K562 (cell line): ENCODE data around the gene RPL35. TPM values are rescaled to one million over a fixed set of nuclear protein-coding genes. Genes with fewer than 3 reads are reported as not detected.

Experiments used
- ATAC-seq: fragments of 200-7000 bp; cut with Tn5 transposase; 3 replicates; pipeline ENCODE4 v1.9.1; 2020; ENCODE audit warnings: moderate library complexity
- BruUV-seq: library from RNA; stranded (reverse); fragments of 400-500 nt; replicated peaks from 2 replicates; lab custom pipeline; 2021; lab: Mats Ljungman, UMichigan
- CTCF ChIA-PET: fragments of 300-600 bp; formaldehyde crosslinking; extraction: SDS; loops from one replicate; lab custom pipeline; 2021; ENCODE audit warnings: low intra/inter-chr PET ratio; lab: Yijun Ruan, JAX
- POLR2A ChIA-PET: fragments of 300-600, 350-650 bp; sonication (Branson Sonifier 250); formaldehyde crosslinking; extraction: SDS; loops from one replicate; lab custom pipeline; 2021; ENCODE audit warnings: antibody characterized with exemption, inconsistent platforms; lab: Yijun Ruan, JAX
- DNase-seq, 4 experiments: peaks; one replicate each; pipeline versions ENCODE4 v3.0.0 to v3.0.0-alpha.2; 2011 to 2018; ENCODE audit warnings: low spot score in 3 of 4, mixed read lengths in 3 of 4; ENCODE audit errors: extremely low read depth in 1 of 4
- FAIRE-seq: peaks from 2 replicates; lab custom pipeline; 2011; peaks lifted over from hg19 to GRCh38; lab: Jason Lieb, UNC
- H2AFZ ChIP-seq: 2 replicates; pipeline ENCODE4 v1.6.0; 2011; ENCODE audit warnings: low read depth, low read length, control low read depth, inconsistent platforms
- H3K27ac ChIP-seq: fragments of 200-600 bp; 3 replicates; pipeline ENCODE4 v1.8.0; 2011; ENCODE audit warnings: low read depth, mild to moderate bottlenecking, control low read depth, inconsistent platforms, low read length, moderate library complexity, mixed read lengths; ENCODE audit errors: extremely low read depth
- H3K27me3 ChIP-seq, 2 experiments: fragments of 300-600 bp in 1 of 2; 2 replicates in 1 of 2; 3 replicates in 1 of 2; pipeline versions ENCODE4 v1.6.0 to v1.8.0; 2011; ENCODE audit warnings: inconsistent platforms in 2 of 2, low read length in 2 of 2, mild to moderate bottlenecking in 1 of 2, mixed read lengths in 1 of 2, moderate library complexity in 1 of 2; ENCODE audit not compliant: control insufficient read depth in 2 of 2, insufficient read depth in 2 of 2
- H3K36me3 ChIP-seq: fragments of 300-600 bp; 3 replicates; pipeline ENCODE4 v1.8.0; 2011; ENCODE audit warnings: mild to moderate bottlenecking, low read length, inconsistent platforms; ENCODE audit not compliant: control insufficient read depth, insufficient read depth
- H3K4me1 ChIP-seq, 2 experiments: fragments of 200-600 bp in 1 of 2; replicated peaks in 1 of 2; 2 replicates in 1 of 2; 3 replicates in 1 of 2; pipeline versions ENCODE4 v1.5.1 to v1.8.0; 2011; ENCODE audit warnings: inconsistent platforms in 2 of 2, low read length in 2 of 2, mild to moderate bottlenecking in 1 of 2, mixed read lengths in 1 of 2, moderate library complexity in 1 of 2; ENCODE audit not compliant: control insufficient read depth in 2 of 2, insufficient read depth in 2 of 2
- H3K4me2 ChIP-seq: 2 replicates; pipeline ENCODE4 v1.6.1; 2011; ENCODE audit warnings: low read length, control low read depth, inconsistent platforms, mixed read lengths; ENCODE audit not compliant: insufficient read depth
- H3K4me3 ChIP-seq: fragments of 200-600 bp; sonication (generic), shearing (Covaris generic); 2 replicates; pipeline ENCODE4 v1.5.1; 2016; ENCODE audit warnings: control low read depth, inconsistent platforms
- H3K79me2 ChIP-seq: fragments of 200-600 bp; 3 replicates; pipeline ENCODE4 v1.8.0; 2011; ENCODE audit warnings: low read length, inconsistent platforms; ENCODE audit not compliant: control insufficient read depth, insufficient read depth
- H3K9ac ChIP-seq, 2 experiments: 2 replicates each; pipeline versions ENCODE4 v1.6.0 to v1.6.1; 2011; ENCODE audit warnings: low read depth in 2 of 2, low read length in 2 of 2, control low read depth in 1 of 2, inconsistent platforms in 1 of 2, mild to moderate bottlenecking in 1 of 2, mixed read lengths in 1 of 2; ENCODE audit not compliant: insufficient read depth in 1 of 2
- H3K9me1 ChIP-seq: one replicate; pipeline ENCODE4 v1.6.0; 2011; ENCODE audit warnings: inconsistent platforms, mild to moderate bottlenecking, low read length, moderate library complexity; ENCODE audit not compliant: control insufficient read depth, insufficient read depth
- H3K9me3 ChIP-seq: replicated peaks from 2 replicates; pipeline ENCODE4 v1.5.1; 2011; ENCODE audit warnings: low read depth, low read length, inconsistent platforms; ENCODE audit not compliant: control insufficient read depth, insufficient read depth
- H4K20me1 ChIP-seq: replicated peaks from 2 replicates; pipeline ENCODE4 v1.6.1; 2011; ENCODE audit warnings: low read length, inconsistent platforms, mixed read lengths; ENCODE audit not compliant: control insufficient read depth, insufficient read depth
- ARID1B ChIP-seq: fragments of 450-650 bp; IDR thresholded peaks from 2 replicates; pipeline ENCODE4 v1.6.1; 2016; ENCODE audit warnings: antibody characterized with exemption, mild to moderate bottlenecking, inconsistent platforms
- ATF1 ChIP-seq, 2 experiments: fragments of 450-650 bp in 1 of 2; IDR thresholded peaks; 2 replicates each; pipeline ENCODE4 v1.6.1; 2016; ENCODE audit warnings: missing compliant biosample characterization in 1 of 2, missing genetic modification characterization in 1 of 2
- BCOR ChIP-seq: fragments of 450-650 bp; IDR thresholded peaks from 2 replicates; pipeline ENCODE4 v1.6.1; 2016
- BHLHE40 ChIP-seq: IDR thresholded peaks from 2 replicates; pipeline ENCODE4 v1.6.1; 2011; ENCODE audit warnings: low read length, improper control_type of control experiment
- CBFA2T2 ChIP-seq: fragments of 450-650 bp; conservative IDR thresholded peaks from 2 replicates; pipeline ENCODE4 v1.6.1; 2017; ENCODE audit warnings: mild to moderate bottlenecking
- CBFA2T3 ChIP-seq: fragments of 450-650 bp; IDR thresholded peaks from 2 replicates; pipeline ENCODE4 v1.6.1; 2017
- DPF2 ChIP-seq: fragments of 450-650 bp; IDR thresholded peaks from 2 replicates; pipeline ENCODE4 v1.6.1; 2016
- EGR1 ChIP-seq: fragments of 450-650 bp; conservative IDR thresholded peaks from 2 replicates; pipeline ENCODE4 v1.6.1; 2017; ENCODE audit warnings: mild to moderate bottlenecking
- ETV1 ChIP-seq: fragments of 450-650 bp; conservative IDR thresholded peaks from 2 replicates; pipeline ENCODE4 v1.6.1; 2016; ENCODE audit warnings: missing genetic modification characterization, control low read depth, low read depth, missing compliant biosample characterization
- EZH2 ChIP-seq: IDR thresholded peaks from 2 replicates; pipeline ENCODE4 v1.6.1; 2012; ENCODE audit warnings: low read depth, mild to moderate bottlenecking, inconsistent platforms, low read length, borderline replicate concordance
- GTF2F1 ChIP-seq: IDR thresholded peaks from 2 replicates; pipeline ENCODE4 v1.6.1; 2011; ENCODE audit warnings: low read depth, low read length, improper control_type of control experiment
- HES1 ChIP-seq: fragments of 450-650 bp; IDR thresholded peaks from 2 replicates; pipeline ENCODE4 v1.6.1; 2016; ENCODE audit warnings: low read depth, mild to moderate bottlenecking, moderate library complexity
- PML ChIP-seq: IDR thresholded peaks from 2 replicates; pipeline ENCODE4 v1.6.1; 2012; ENCODE audit warnings: low read length, inconsistent platforms
- SMARCA5 ChIP-seq: fragments of 450-650 bp; IDR thresholded peaks from 2 replicates; pipeline ENCODE4 v1.6.1; 2016
- TAL1 ChIP-seq: fragments of 450-650 bp; IDR thresholded peaks from 2 replicates; pipeline ENCODE4 v1.6.1; 2016; ENCODE audit warnings: mild to moderate bottlenecking
- TCF3 ChIP-seq: sonication (generic); formaldehyde crosslinking; IDR thresholded peaks from 2 replicates; pipeline ENCODE4 v1.4.0; 2020; ENCODE audit warnings: mild to moderate bottlenecking, missing genetic modification reagents
- TRIM24 ChIP-seq, 2 experiments: fragments of 450-650 bp; IDR thresholded peaks; 2 replicates each; pipeline ENCODE4 v1.6.1; 2016
- ZFP91 ChIP-seq: sonication (generic); formaldehyde crosslinking; IDR thresholded peaks from 2 replicates; pipeline ENCODE4 v1.8.0; 2022; ENCODE audit warnings: mild to moderate bottlenecking, missing genetic modification reagents
- WGBS: fragments of 100-300 bp; shearing (Covaris generic); methylation state at CpG from one replicate; pipeline ENCODE4 v1.1.6; 2016; ENCODE audit warnings: low coverage, mixed read lengths; ENCODE audit not compliant: insufficient coverage; ENCODE audit errors: missing lambda C conversion rate; 5-methylcytosine and 5-hydroxymethylcytosine counted together
- in situ Hi-C: fragments of 300-500 bp; cut with MboI; formaldehyde crosslinking; loops from 4 replicates; pipeline ENCODE4 v1.15.0; 2018; ENCODE audit warnings: inconsistent platforms, mixed read lengths
- intact Hi-C: fragments of 100-400 bp; cut with micrococcal nuclease; formaldehyde crosslinking; loops from 2 replicates; pipeline ENCODE4 v1.14.2; 2022
- polyA plus RNA-seq, 8 experiments: library from polyadenylated mRNA; depleted of rRNA in 4 of 8; stranded (reverse) in 5 of 8; unstranded in 3 of 8; fragments of >200 nt; fragmentation: Nextera tagmentation in 2 of 8; fragmentation: Illumina TruSeq in 1 of 8; extraction: Ambion mirVana in 2 of 8; extraction: Trizol in 1 of 8; gene quantifications; 2 replicates each; pipeline versions ENCODE4 v1.2.1 to v1.2.3, GENCODE V29; 2011 to 2014; ENCODE audit warnings: inconsistent platforms in 1 of 8, missing spikeins in 1 of 8
- total RNA-seq, 7 experiments: library from RNA; depleted of rRNA in 6 of 7; stranded (reverse); fragments of >200 nt in 6 of 7; fragmentation: Illumina TruSeq in 2 of 7; extraction: Trizol in 2 of 7; gene quantifications; 2 replicates each; pipeline versions ENCODE4 v1.2.1 to v1.2.3, GENCODE V29; 2011 to 2021; ENCODE audit warnings: low replicate concordance in 1 of 7
- TF ChIP-seq, protein P1 (sequence below): fragments of 450-650 bp; IDR thresholded peaks from 2 replicates; pipeline ENCODE4 v1.6.1; 2016; ENCODE audit warnings: antibody characterized with exemption

RPL35 gene
- total and polyA plus RNA-seq, 9 of the 15 experiments (the other 6 are each of a cell fraction or from before 2014, with no cell fraction given): 1,755 to 5,101 (median 3,405) TPM

GRCh38 chr9:124808246-124808956 is 53.4 kb downstream of the RPL35 start:
- no peak overlapping the region for H3K4me3 ChIP-seq
- FAIRE-seq (no peak), ATAC-seq (peak; percentile 38; the same call in 2 of the 3 replicates), DNase-seq (peak in 2 of 4 experiments; percentile 39 to 40)
- no peaks in the 10 kb centered on the region for H3K27me3 ChIP-seq
- H2AFZ ChIP-seq: peak overlapping the region; percentile 50; the same call in 1 of the 2 replicates
- H3K9me3 ChIP-seq: no peaks in the 10 kb centered on the region
- H3K4me1 ChIP-seq: peaks cover 2 to 24% of the 10 kb centered on the region in 2 experiments; a peak in 4 of 5 replicates
- TF ChIP-seq, protein P1, sequence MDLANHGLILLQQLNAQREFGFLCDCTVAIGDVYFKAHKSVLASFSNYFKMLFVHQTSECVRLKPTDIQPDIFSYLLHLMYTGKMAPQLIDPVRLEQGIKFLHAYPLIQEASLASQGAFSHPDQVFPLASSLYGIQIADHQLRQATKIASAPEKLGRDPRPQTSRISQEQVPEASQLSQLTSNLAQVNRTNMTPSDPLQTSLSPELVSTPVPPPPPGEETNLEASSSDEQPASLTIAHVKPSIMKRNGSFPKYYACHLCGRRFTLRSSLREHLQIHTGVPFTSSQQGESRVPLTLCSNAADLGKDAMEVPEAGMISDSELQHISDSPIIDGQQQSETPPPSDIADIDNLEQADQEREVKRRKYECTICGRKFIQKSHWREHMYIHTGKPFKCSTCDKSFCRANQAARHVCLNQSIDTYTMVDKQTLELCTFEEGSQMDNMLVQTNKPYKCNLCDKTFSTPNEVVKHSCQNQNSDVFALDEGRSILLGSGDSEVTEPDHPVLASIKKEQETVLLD: no peak
- TF ChIP-seq CBFA2T3 (peak; percentile 74), BHLHE40 (peak; percentile 57; the same call in 1 of the 2 replicates), EZH2 (no peak), TCF3 (peak; percentile 39), SMARCA5 (no peak), ETV1 (no peak), ARID1B (peak; percentile 59), EGR1 (no peak), ZFP91 (CRISPR knock-in tag) (no peak), GTF2F1 (no peak), CBFA2T2 (peak; percentile 53; the same call in 1 of the 2 replicates), HES1 (no peak), PML (no peak), ATF1 (CRISPR knock-in tag; IDR thresholded peaks at IDR 0.05) (no peak), ATF1 (tag; IDR thresholded peaks at IDR 0.05) (no peak), DPF2 (0 out of 2 replicates have a peak, but pooled peaks have one; percentile 21), TAL1 (peak; percentile 18; the same call in 1 of the 2 replicates), BCOR (0 out of 2 replicates have a peak, but pooled peaks have one; percentile 37), TRIM24 (IDR thresholded peaks at IDR 0.05) (0 out of 4 replicates have a peak, but pooled peaks have one; percentile 9 to 11)
- no peaks in the 10 kb centered on the region for H3K36me3 ChIP-seq
- WGBS: 58% methylated on average over 12 of the region's 12 CpGs
- in situ Hi-C loops (no loop called here), intact Hi-C loops (no loop called here)
- no peaks in the 10 kb centered on the region for H3K79me2 ChIP-seq
- POLR2A ChIA-PET: interaction anchor here (0.6 to 1.4 kb wide), 3 partner anchors 8 to 13 kb away, joined by 3 read pairs; no protein-coding TSS in a partner anchor
- BruUV-seq: no TSS peak
- H3K9ac ChIP-seq: peak overlapping the region in 1 of 2 experiments; percentile 0; a peak in 1 of 4 replicates
- CTCF ChIA-PET: no interaction called here
- H4K20me1 ChIP-seq: no peaks in the 10 kb centered on the region
- H3K4me2 ChIP-seq: no peak overlapping the region
- H3K9me1 ChIP-seq: no peaks in the 10 kb centered on the region
- no peak overlapping the region for H3K27ac ChIP-seq
